Activated naive CD8-positive, alpha-beta T cell treated with anti-CD3 and anti-CD28 coated beads, Interleukin-2, amount 10 ng/mL, durations not matched to agents 7 days and 5 days (primary cell): Measurements from ENCODE around the gene TM9SF1. TPM values are rescaled to one million over a fixed set of nuclear protein-coding genes. Genes with fewer than 3 reads are reported as not detected.

Experiments
- ATAC-seq: fragments of 150-1000 bp; cut with Tn5 transposase; one replicate; pipeline ENCODE4 v1.10.0; 2021; ENCODE audit warnings: low read depth, moderate library complexity
- POLR2A ChIA-PET: fragments of 350-600 bp; sonication (Branson Sonifier 250); formaldehyde crosslinking; loops from one replicate; lab custom pipeline; 2021; ENCODE audit warnings: antibody characterized with exemption; lab: Charles Lee
- DNase-seq: peaks from one replicate; pipeline ENCODE4 v3.0.0; 2021
- H3K27ac Mint-ChIP-seq: one replicate; pipeline ENCODE4 v1.8.0; 2022; ENCODE audit warnings: mild to moderate bottlenecking, mixed read lengths
- H3K27me3 Mint-ChIP-seq: one replicate; pipeline ENCODE4 v1.8.0; 2022; ENCODE audit warnings: mild to moderate bottlenecking, moderate library complexity, mixed read lengths
- H3K36me3 Mint-ChIP-seq: one replicate; pipeline ENCODE4 v1.8.0; 2021; ENCODE audit warnings: mild to moderate bottlenecking, mixed read lengths
- H3K4me1 Mint-ChIP-seq: one replicate; pipeline ENCODE4 v1.8.0; 2021; ENCODE audit warnings: mixed read lengths
- H3K4me3 Mint-ChIP-seq: one replicate; pipeline ENCODE4 v1.8.0; 2022; ENCODE audit warnings: mild to moderate bottlenecking, moderate library complexity, mixed read lengths
- H3K9me3 Mint-ChIP-seq: one replicate; pipeline ENCODE4 v1.8.0; 2021; ENCODE audit warnings: mixed read lengths
- total RNA-seq, 2 experiments: library from RNA; stranded (reverse); gene quantifications; one replicate each; pipeline ENCODE4 v1.2.3, GENCODE V29; 2021

TM9SF1 gene
- total RNA-seq, 2 experiments from 2014 or later: 28.9 to 29.6 TPM

- Mint-ChIP-seq H3K4me1 (peaks cover 2% of the 10 kb centered on the region), H3K27me3 (no peaks in the 10 kb centered on the region), H3K27ac (peak overlapping the region; percentile 48), H3K4me3 (no peak overlapping the region), H3K9me3 (no peaks in the 10 kb centered on the region), H3K36me3 (peaks cover 15% of the 10 kb centered on the region)
- DNase-seq (no peak), ATAC-seq (no peak)
- POLR2A ChIA-PET: interaction anchor here (0.7 to 4.0 kb wide), 8 partner anchors 9 to 546 kb away, joined by 3 to 29 read pairs (median 8); partner anchors contain the start of genes IPO4, IRF9, PSME2 and REC8
Measured at GRCh38 chr14:24179294-24179960, 15.8 kb downstream of the TM9SF1 start.

- H3K9me3 Mint-ChIP-seq: no peaks in the 10 kb centered on the region
- no peak for ATAC-seq
- no peak overlapping the region for H3K27ac Mint-ChIP-seq
- peaks cover 15% of the 10 kb centered on the region for H3K36me3 Mint-ChIP-seq
- POLR2A ChIA-PET: interaction anchor here (0.7 to 4.0 kb wide), 8 partner anchors 8 to 545 kb away, joined by 3 to 29 read pairs (median 10); partner anchors contain the start of genes IPO4, IRF9, PSME2 and REC8
- peaks cover 2% of the 10 kb centered on the region for H3K4me1 Mint-ChIP-seq
- no peaks in the 10 kb centered on the region for H3K27me3 Mint-ChIP-seq
- no peak for DNase-seq
- H3K4me3 Mint-ChIP-seq: no peak overlapping the region
Measured at GRCh38 chr14:24178399-24179178, 16.7 kb downstream of the TM9SF1 start.

- Mint-ChIP-seq H3K27ac (no peak overlapping the region), H3K27me3 (no peaks in the 10 kb centered on the region), H3K4me3 (no peak overlapping the region), H3K36me3 (peaks cover 18% of the 10 kb centered on the region), H3K4me1 (peaks cover 2% of the 10 kb centered on the region), H3K9me3 (no peaks in the 10 kb centered on the region)
- DNase-seq: no peak
- ATAC-seq: no peak
- POLR2A ChIA-PET: interaction anchor here (3.2 kb wide), 1 partner anchor 10 kb away, joined by 14 read pairs; the partner anchor contains the start of gene IPO4
Measured at GRCh38 chr14:24177891-24178290, 17.4 kb downstream of the TM9SF1 start.

- no peak overlapping the region for H3K4me3 Mint-ChIP-seq
- peaks cover 18% of the 10 kb centered on the region for H3K36me3 Mint-ChIP-seq
- ATAC-seq: no peak
- POLR2A ChIA-PET: interaction anchor here (0.7 to 3.2 kb wide), 2 partner anchors 11 to 17 kb away, joined by 4 to 14 read pairs; partner anchors contain the start of gene IPO4
- no peaks in the 10 kb centered on the region for H3K27me3 Mint-ChIP-seq
- H3K9me3 Mint-ChIP-seq: no peaks in the 10 kb centered on the region
- H3K27ac Mint-ChIP-seq: no peak overlapping the region
- no peak for DNase-seq
- H3K4me1 Mint-ChIP-seq: peaks cover 2% of the 10 kb centered on the region
Measured at GRCh38 chr14:24177041-24177825, 18.0 kb downstream of the TM9SF1 start.

- Mint-ChIP-seq H3K4me3 (no peak overlapping the region), H3K9me3 (no peaks in the 10 kb centered on the region), H3K27me3 (no peaks in the 10 kb centered on the region), H3K4me1 (peaks cover 3% of the 10 kb centered on the region), H3K36me3 (peaks cover 18% of the 10 kb centered on the region), H3K27ac (no peak overlapping the region)
- DNase-seq (no peak), ATAC-seq (no peak)
- POLR2A ChIA-PET: interaction anchor here (1.0 to 3.2 kb wide), 2 partner anchors 12 to 29 kb away, joined by 7 to 14 read pairs; partner anchors contain the start of genes IPO4 and RNF31
Measured at GRCh38 chr14:24176599-24176998, 18.6 kb downstream of the TM9SF1 start.

GRCh38 chr14:24172871-24173281, 22.4 kb downstream of the TM9SF1 start:
- DNase-seq: no peak
- peaks cover 15% of the 10 kb centered on the region for H3K4me1 Mint-ChIP-seq
- peaks cover 26% of the 10 kb centered on the region for H3K36me3 Mint-ChIP-seq
- peak overlapping the region; percentile 93 for H3K4me3 Mint-ChIP-seq
- no peaks in the 10 kb centered on the region for H3K9me3 Mint-ChIP-seq
- H3K27ac Mint-ChIP-seq: peak overlapping the region; percentile 33
- POLR2A ChIA-PET: interaction anchor here (1.0 to 4.7 kb wide), 4 partner anchors 8 to 15 kb away, joined by 3 to 82 read pairs (median 7); partner anchors contain the start of genes IPO4 and IRF9
- no peak for ATAC-seq
- no peaks in the 10 kb centered on the region for H3K27me3 Mint-ChIP-seq

GRCh38 chr14:24172261-24172860, 22.9 kb downstream of the TM9SF1 start:
- POLR2A ChIA-PET: interaction anchor here (1.0 to 4.7 kb wide), 8 partner anchors 8 to 41 kb away, joined by 3 to 82 read pairs (median 10); partner anchors contain the start of genes CHMP4A, IPO4, IRF9 and RNF31
- peaks cover 16% of the 10 kb centered on the region for H3K4me1 Mint-ChIP-seq
- no peaks in the 10 kb centered on the region for H3K27me3 Mint-ChIP-seq
- ATAC-seq: no peak
- no peaks in the 10 kb centered on the region for H3K9me3 Mint-ChIP-seq
- peak overlapping the region; percentile 60 for H3K27ac Mint-ChIP-seq
- H3K36me3 Mint-ChIP-seq: peaks cover 30% of the 10 kb centered on the region
- no peak for DNase-seq
- H3K4me3 Mint-ChIP-seq: peak overlapping the region; percentile 93

- peak within 1 kb of the TSS; percentile 93 for H3K4me3 Mint-ChIP-seq
- DNase-seq: peak; percentile 78
- no peaks in the 10 kb centered on the region for H3K27me3 Mint-ChIP-seq
- peak; percentile 86 for ATAC-seq
- H3K27ac Mint-ChIP-seq: peak within 1 kb of the TSS; percentile 88
- H3K4me1 Mint-ChIP-seq: peaks cover 19% of the 10 kb centered on the region
- H3K9me3 Mint-ChIP-seq: no peaks in the 10 kb centered on the region
- H3K36me3 Mint-ChIP-seq: peaks cover 28% of the 10 kb centered on the region
- POLR2A ChIA-PET: interaction anchor here (0.6 to 4.7 kb wide), 10 partner anchors 9 to 151 kb away, joined by 3 to 82 read pairs (median 6); partner anchors contain the start of genes CHMP4A, DCAF11, IRF9 and NRL
Measured at GRCh38 chr14:24171422-24172260, 23.6 kb downstream of the TM9SF1 start, which contains the start of gene REC8. Gene REC8, plus strand, starts transcription at chr14:24172080. Its CDS starts 473 bp downstream, at chr14:24172553.

GRCh38 chr14:24167469-24168114, 27.6 kb downstream of the TM9SF1 start:
- H3K9me3 Mint-ChIP-seq: no peaks in the 10 kb centered on the region
- H3K4me3 Mint-ChIP-seq: no peak overlapping the region
- POLR2A ChIA-PET: interaction anchor here (1.5 kb wide), 1 partner anchor 28 kb away, joined by 9 read pairs; the partner anchor contains the start of gene TM9SF1
- peak overlapping the region; percentile 21 for H3K27ac Mint-ChIP-seq
- H3K27me3 Mint-ChIP-seq: no peaks in the 10 kb centered on the region
- DNase-seq: no peak
- ATAC-seq: no peak
- peaks cover 43% of the 10 kb centered on the region for H3K4me1 Mint-ChIP-seq
- peaks cover 53% of the 10 kb centered on the region for H3K36me3 Mint-ChIP-seq

GRCh38 chr14:24165785-24166184, 29.5 kb downstream of the TM9SF1 start:
- no peak overlapping the region for H3K27ac Mint-ChIP-seq
- POLR2A ChIA-PET: interaction anchor here (0.9 to 2.3 kb wide), 9 partner anchors 14 to 105 kb away, joined by 3 to 15 read pairs (median 6); partner anchors contain the start of genes DCAF11, EMC9, IPO4 and NRL
- H3K27me3 Mint-ChIP-seq: no peaks in the 10 kb centered on the region
- peaks cover 66% of the 10 kb centered on the region for H3K36me3 Mint-ChIP-seq
- H3K9me3 Mint-ChIP-seq: no peaks in the 10 kb centered on the region
- peaks cover 50% of the 10 kb centered on the region for H3K4me1 Mint-ChIP-seq
- no peak for DNase-seq
- no peak for ATAC-seq
- no peak overlapping the region for H3K4me3 Mint-ChIP-seq

- peaks cover 69% of the 10 kb centered on the region for H3K36me3 Mint-ChIP-seq
- ATAC-seq (no peak), DNase-seq (no peak)
- POLR2A ChIA-PET: interaction anchor here (1.0 to 2.3 kb wide), 12 partner anchors 11 to 82 kb away, joined by 3 to 15 read pairs (median 6); partner anchors contain the start of genes DCAF11, EMC9, FITM1 and IPO4
- peaks cover 56% of the 10 kb centered on the region for H3K4me1 Mint-ChIP-seq
- no peaks in the 10 kb centered on the region for H3K27me3 Mint-ChIP-seq
- no peaks in the 10 kb centered on the region for H3K9me3 Mint-ChIP-seq
- H3K27ac Mint-ChIP-seq: peak overlapping the region; percentile 100
- no peak overlapping the region for H3K4me3 Mint-ChIP-seq
Measured at GRCh38 chr14:24164518-24164991, 30.7 kb downstream of the TM9SF1 start.
